Calu3 (cell line): ENCODE data around the gene HECW1. TPM values are rescaled to one million over a fixed set of nuclear protein-coding genes. Genes with fewer than 3 reads are reported as not detected.

Experiments
- BruUV-seq: library from RNA; stranded (reverse); fragments of 400-500 nt; replicated peaks from 2 replicates; lab custom pipeline; 2021; lab: Mats Ljungman, UMichigan
- CTCF ChIA-PET: fragments of 300-600 bp; sonication (Branson Sonifier 250); formaldehyde crosslinking; loops from one replicate; lab custom pipeline; 2022; ENCODE audit warnings: antibody characterized with exemption; lab: Charles Lee
- DNase-seq: peaks from one replicate; pipeline ENCODE4 v3.0.0; 2022
- H3K27ac Mint-ChIP-seq: one replicate; pipeline ENCODE4 v1.8.0; 2022; ENCODE audit warnings: mixed read lengths; ENCODE audit not compliant: unreplicated experiment
- H3K27me3 Mint-ChIP-seq: one replicate; pipeline ENCODE4 v1.8.0; 2022; ENCODE audit warnings: mixed read lengths; ENCODE audit not compliant: unreplicated experiment
- H3K36me3 Mint-ChIP-seq: one replicate; pipeline ENCODE4 v1.8.0; 2022; ENCODE audit warnings: mild to moderate bottlenecking, moderate library complexity, mixed read lengths; ENCODE audit not compliant: insufficient read depth, unreplicated experiment
- H3K4me1 Mint-ChIP-seq: one replicate; pipeline ENCODE4 v1.8.0; 2022; ENCODE audit warnings: mild to moderate bottlenecking, low read depth, mixed read lengths; ENCODE audit not compliant: unreplicated experiment
- H3K4me3 Mint-ChIP-seq: one replicate; pipeline ENCODE4 v1.8.0; 2022; ENCODE audit warnings: mild to moderate bottlenecking, low read depth, moderate library complexity, mixed read lengths; ENCODE audit not compliant: unreplicated experiment
- H3K9me3 Mint-ChIP-seq: one replicate; pipeline ENCODE4 v1.8.0; 2022; ENCODE audit warnings: low read depth, mixed read lengths; ENCODE audit not compliant: unreplicated experiment
- CTCF ChIP-seq: fragments of 200-600 bp; IDR thresholded peaks from one replicate; pipeline ENCODE4 v1.8.0; 2022; ENCODE audit warnings: antibody characterized with exemption; ENCODE audit not compliant: unreplicated experiment
- intact Hi-C: fragments of 100-400 bp; cut with micrococcal nuclease; formaldehyde crosslinking; loops from one replicate; pipeline ENCODE4 v1.10.0; 2022; ENCODE audit not compliant: unreplicated experiment
- total RNA-seq: library from RNA; stranded (reverse); gene quantifications from 2 replicates; pipeline ENCODE4 v1.2.3, GENCODE V29; 2022

HECW1 gene
- total RNA-seq, 1 experiment from 2014 or later = 0.33 TPM

GRCh38 chr7:43265139-43265538 is 152.7 kb downstream of the HECW1 start:
- Mint-ChIP-seq H3K36me3 (no peaks in the 10 kb centered on the region), H3K4me1 (no peaks in the 10 kb centered on the region), H3K27me3 (peaks cover 20% of the 10 kb centered on the region), H3K9me3 (no peaks in the 10 kb centered on the region), H3K27ac (no peak overlapping the region), H3K4me3 (no peak overlapping the region)
- intact Hi-C loops = loop anchor here (10.0 kb wide), 3 partner anchors 190 to 570 kb away; partner anchors contain the start of gene COA1
- CTCF ChIA-PET = interaction anchor here (1.2 kb wide), 1 partner anchor 13 kb away, joined by 3 read pairs; no protein-coding TSS in a partner anchor
- DNase-seq = no peak
- no peak for TF ChIP-seq CTCF
- BruUV-seq = no TSS peak

GRCh38 chr7:43273939-43274719 is 161.7 kb downstream of the HECW1 start:
- H3K27me3 Mint-ChIP-seq = peaks cover 47% of the 10 kb centered on the region
- no peaks in the 10 kb centered on the region for H3K4me1 Mint-ChIP-seq
- CTCF ChIA-PET = no interaction called here
- BruUV-seq = no TSS peak
- no peak overlapping the region for H3K4me3 Mint-ChIP-seq
- H3K9me3 Mint-ChIP-seq = no peaks in the 10 kb centered on the region
- no peaks in the 10 kb centered on the region for H3K36me3 Mint-ChIP-seq
- intact Hi-C loops = no loop called here
- no peak for TF ChIP-seq CTCF
- H3K27ac Mint-ChIP-seq = no peak overlapping the region
- no peak for DNase-seq

- no peak overlapping the region for H3K4me3 Mint-ChIP-seq
- no peak for TF ChIP-seq CTCF
- no peaks in the 10 kb centered on the region for H3K36me3 Mint-ChIP-seq
- no peak for DNase-seq
- H3K27ac Mint-ChIP-seq = no peak overlapping the region
- peaks cover 47% of the 10 kb centered on the region for H3K27me3 Mint-ChIP-seq
- H3K9me3 Mint-ChIP-seq = no peaks in the 10 kb centered on the region
- no TSS peak for BruUV-seq
- intact Hi-C loops = no loop called here
- CTCF ChIA-PET = no interaction called here
- no peaks in the 10 kb centered on the region for H3K4me1 Mint-ChIP-seq
Measured at GRCh38 chr7:43274752-43275151, 162.3 kb downstream of the HECW1 start.

GRCh38 chr7:43276547-43276946 is 164.1 kb downstream of the HECW1 start:
- no peak overlapping the region for H3K4me3 Mint-ChIP-seq
- CTCF ChIA-PET = no interaction called here
- H3K9me3 Mint-ChIP-seq = no peaks in the 10 kb centered on the region
- no TSS peak for BruUV-seq
- H3K4me1 Mint-ChIP-seq = no peaks in the 10 kb centered on the region
- H3K36me3 Mint-ChIP-seq = no peaks in the 10 kb centered on the region
- intact Hi-C loops = no loop called here
- DNase-seq = no peak
- no peak for TF ChIP-seq CTCF
- H3K27ac Mint-ChIP-seq = no peak overlapping the region
- peaks cover 47% of the 10 kb centered on the region for H3K27me3 Mint-ChIP-seq
